PC-9 (cell line): Measurements from ENCODE around the gene RASD2. TPM values are rescaled to one million over a fixed set of nuclear protein-coding genes. Genes with fewer than 3 reads are reported as not detected.
A peak's percentile ranks its signal among the peaks of the same experiment; 100 is the strongest.

Experiments
- BruUV-seq: library from RNA; stranded (reverse); fragments of 400-500 nt; replicated peaks from 2 replicates; lab custom pipeline; 2021; lab: Mats Ljungman, UMichigan
- CTCF ChIA-PET: fragments of 300-600 bp; sonication (Branson Sonifier 250); formaldehyde crosslinking; loops from one replicate; lab custom pipeline; 2022; ENCODE audit warnings: antibody characterized with exemption; lab: Charles Lee
- POLR2A ChIA-PET: fragments of 300-600 bp; sonication (Branson Sonifier 250); formaldehyde crosslinking; loops from one replicate; lab custom pipeline; 2022; ENCODE audit warnings: antibody characterized with exemption; ENCODE audit not compliant: unreplicated experiment; lab: Charles Lee
- DNase-seq, 2 experiments: peaks; one replicate each; pipeline versions ENCODE4 v3.0.0 to v3.0.0-alpha.2; 2015 to 2022; ENCODE audit warnings: mixed read lengths in 1 of 2
- H2AFZ ChIP-seq: fragments of 200-600 bp; sonication (generic); 2 replicates; pipeline ENCODE4 v1.8.1; 2017; ENCODE audit warnings: antibody characterized with exemption
- H3F3A ChIP-seq: fragments of 200-600 bp; sonication (generic); 2 replicates; pipeline ENCODE4 v1.8.1; 2017; ENCODE audit warnings: antibody characterized with exemption, mild to moderate bottlenecking, low read depth; ENCODE audit not compliant: insufficient read depth
- H3K27ac ChIP-seq: fragments of 200-600 bp; sonication (generic); 2 replicates; pipeline ENCODE4 v1.6.1; 2016; ENCODE audit warnings: mixed run types
- H3K27me3 ChIP-seq: fragments of 200-600 bp; sonication (generic); 2 replicates; pipeline ENCODE4 v1.6.1; 2016; ENCODE audit warnings: low read depth, mixed run types; ENCODE audit not compliant: insufficient read depth
- H3K36me3 ChIP-seq: fragments of 200-600 bp; sonication (generic); 2 replicates; pipeline ENCODE4 v1.6.1; 2016; ENCODE audit warnings: low read depth, mixed run types
- H3K4me1 ChIP-seq: fragments of 200-600 bp; sonication (generic); replicated peaks from 2 replicates; pipeline ENCODE4 v1.6.1; 2016; ENCODE audit warnings: mixed run types; ENCODE audit not compliant: insufficient read depth
- H3K4me2 ChIP-seq: fragments of 200-600 bp; sonication (generic); 2 replicates; pipeline ENCODE4 v1.6.1; 2017; ENCODE audit warnings: mixed run types
- H3K4me3 ChIP-seq: fragments of 200-600 bp; sonication (generic); 2 replicates; pipeline ENCODE4 v1.6.1; 2016; ENCODE audit warnings: mixed run types
- H3K79me2 ChIP-seq: fragments of 200-600 bp; sonication (generic); 2 replicates; pipeline ENCODE4 v1.6.1; 2017; ENCODE audit warnings: low read depth, mixed run types
- H3K9me2 ChIP-seq: fragments of 200-600 bp; sonication (generic); 2 replicates; pipeline ENCODE4 v1.8.1; 2017; ENCODE audit warnings: mild to moderate bottlenecking; ENCODE audit not compliant: insufficient read depth
- H3K9me3 ChIP-seq: fragments of 200-600 bp; sonication (generic); 2 replicates; pipeline ENCODE4 v1.8.1; 2016; ENCODE audit warnings: low read depth; ENCODE audit not compliant: insufficient read depth
- H4K20me1 ChIP-seq: fragments of 200-600 bp; sonication (generic); 2 replicates; pipeline ENCODE4 v1.8.1; 2017; ENCODE audit not compliant: insufficient read depth
- EZH2 ChIP-seq: fragments of 200-600 bp; sonication (generic); IDR thresholded peaks from 2 replicates; pipeline ENCODE4 v1.8.0; 2017; ENCODE audit warnings: antibody characterized with exemption, low read depth
- intact Hi-C: fragments of 100-400 bp; cut with micrococcal nuclease; formaldehyde crosslinking; loops from one replicate; pipeline ENCODE4 v1.10.0; 2022; ENCODE audit not compliant: unreplicated experiment
- total RNA-seq: library from RNA; stranded (reverse); gene quantifications from 2 replicates; pipeline ENCODE4 v1.2.3, GENCODE V29; 2021
- TF ChIP-seq, protein P1 (sequence below): fragments of 200-600 bp; sonication (generic); conservative IDR thresholded peaks from 2 replicates; pipeline ENCODE4 v1.6.1; 2017; ENCODE audit warnings: mixed run types, antibody characterized with exemption, mild to moderate bottlenecking, moderate library complexity

Gene RASD2
- total RNA-seq, 1 experiment from 2014 or later, result 0.70 TPM

DNA sequence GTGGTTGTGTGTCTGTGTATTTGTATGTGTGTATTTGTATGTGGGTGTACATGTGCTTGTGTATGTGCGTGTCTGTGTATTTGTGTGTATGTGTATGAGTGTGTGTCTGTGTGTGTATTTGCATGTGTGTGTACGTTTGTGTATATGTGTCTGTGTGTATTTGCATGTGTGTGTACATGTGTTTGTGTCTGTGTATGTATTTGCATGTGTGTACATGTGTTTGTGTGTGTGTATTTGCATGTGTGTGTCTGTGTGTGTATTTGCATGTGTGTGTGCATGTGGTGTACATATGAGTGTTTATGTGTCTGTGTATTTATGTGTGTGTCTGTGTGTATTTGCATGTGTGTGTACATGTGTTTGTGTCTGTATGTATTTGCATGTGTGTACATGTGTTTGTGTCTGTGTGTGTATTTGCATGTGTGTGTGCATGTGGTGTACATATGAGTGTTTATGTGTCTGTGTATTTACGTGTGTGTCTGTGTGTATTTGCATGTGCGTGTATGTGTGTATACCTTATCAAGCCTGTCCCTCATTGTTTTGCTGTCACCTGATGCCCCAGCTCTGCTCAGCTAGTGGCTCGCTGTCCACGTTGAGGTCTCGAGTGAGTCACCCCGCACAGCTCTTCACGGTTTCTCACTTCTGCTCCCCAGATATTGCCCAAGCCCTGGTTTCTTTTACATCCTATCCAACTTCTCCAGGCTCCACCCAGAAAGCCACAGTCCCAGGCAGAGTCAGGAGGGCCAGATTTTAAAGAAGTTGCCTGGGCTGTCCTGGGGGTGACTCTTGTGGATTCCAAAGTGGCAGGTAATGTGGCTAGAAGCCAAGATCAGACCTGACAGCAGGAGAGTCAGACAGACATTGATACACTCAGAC is 61.3 kb downstream of the RASD2 start:
- Histone ChIP-seq H3K9me3 (no peaks in the 10 kb centered on the region), H3K79me2 (no peaks in the 10 kb centered on the region), H3K27me3 (no peaks in the 10 kb centered on the region), H3K36me3 (no peaks in the 10 kb centered on the region), H3F3A (peaks cover 72% of the 10 kb centered on the region), H3K9me2 (no peaks in the 10 kb centered on the region), H3K4me3 (no peak overlapping the region), H4K20me1 (no peaks in the 10 kb centered on the region), H3K4me1 (peaks cover 65% of the 10 kb centered on the region), H3K4me2 (peak overlapping the region; percentile 67), H2AFZ (no peak overlapping the region), H3K27ac (peak overlapping the region; percentile 91)
- ChIA-PET POLR2A (interaction anchor here (0.6 to 1.2 kb wide), 4 partner anchors 13 to 231 kb away, joined by 3 to 6 read pairs (median 5); no protein-coding TSS in a partner anchor), CTCF (interaction anchor here (0.5 to 0.7 kb wide), 2 partner anchors 20 to 252 kb away, joined by 4 to 6 read pairs; no protein-coding TSS in a partner anchor)
- BruUV-seq, result no TSS peak
- intact Hi-C loops, result loop anchor here (1.0 to 5.0 kb wide), 3 partner anchors 13 to 290 kb away; no protein-coding TSS in a partner anchor
- peak; percentile 91 to 100 for DNase-seq
- TF ChIP-seq EZH2, result no peak
- TF ChIP-seq, protein P1, sequence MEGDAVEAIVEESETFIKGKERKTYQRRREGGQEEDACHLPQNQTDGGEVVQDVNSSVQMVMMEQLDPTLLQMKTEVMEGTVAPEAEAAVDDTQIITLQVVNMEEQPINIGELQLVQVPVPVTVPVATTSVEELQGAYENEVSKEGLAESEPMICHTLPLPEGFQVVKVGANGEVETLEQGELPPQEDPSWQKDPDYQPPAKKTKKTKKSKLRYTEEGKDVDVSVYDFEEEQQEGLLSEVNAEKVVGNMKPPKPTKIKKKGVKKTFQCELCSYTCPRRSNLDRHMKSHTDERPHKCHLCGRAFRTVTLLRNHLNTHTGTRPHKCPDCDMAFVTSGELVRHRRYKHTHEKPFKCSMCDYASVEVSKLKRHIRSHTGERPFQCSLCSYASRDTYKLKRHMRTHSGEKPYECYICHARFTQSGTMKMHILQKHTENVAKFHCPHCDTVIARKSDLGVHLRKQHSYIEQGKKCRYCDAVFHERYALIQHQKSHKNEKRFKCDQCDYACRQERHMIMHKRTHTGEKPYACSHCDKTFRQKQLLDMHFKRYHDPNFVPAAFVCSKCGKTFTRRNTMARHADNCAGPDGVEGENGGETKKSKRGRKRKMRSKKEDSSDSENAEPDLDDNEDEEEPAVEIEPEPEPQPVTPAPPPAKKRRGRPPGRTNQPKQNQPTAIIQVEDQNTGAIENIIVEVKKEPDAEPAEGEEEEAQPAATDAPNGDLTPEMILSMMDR, result no peak

Other genes starting within 250 kb of the RASD2 start
- 43.6 and 45.1 TPM in 2 replicates for gene TOM1, start 240.9 kb upstream of the RASD2 start, total RNA-seq
- 18.4 and 23.7 TPM in 2 replicates for gene HMOX1, start 159.7 kb upstream of the RASD2 start, total RNA-seq
- gene MCM5, start 140.7 kb upstream of the RASD2 start, total RNA-seq, result 71.7 and 115 TPM in 2 replicates
- gene MB, start 76.5 kb downstream of the RASD2 start, total RNA-seq, result 5.0 and 5.8 TPM in 2 replicates
- 16.7 and 18.6 TPM in 2 replicates for gene APOL6, start 107.6 kb downstream of the RASD2 start, total RNA-seq
- gene APOL5, start 177.0 kb downstream of the RASD2 start, total RNA-seq, result not detected in 2 replicates